Measurements from ENCODE around the gene FBXW5.

FBXW5 gene

DNA sequence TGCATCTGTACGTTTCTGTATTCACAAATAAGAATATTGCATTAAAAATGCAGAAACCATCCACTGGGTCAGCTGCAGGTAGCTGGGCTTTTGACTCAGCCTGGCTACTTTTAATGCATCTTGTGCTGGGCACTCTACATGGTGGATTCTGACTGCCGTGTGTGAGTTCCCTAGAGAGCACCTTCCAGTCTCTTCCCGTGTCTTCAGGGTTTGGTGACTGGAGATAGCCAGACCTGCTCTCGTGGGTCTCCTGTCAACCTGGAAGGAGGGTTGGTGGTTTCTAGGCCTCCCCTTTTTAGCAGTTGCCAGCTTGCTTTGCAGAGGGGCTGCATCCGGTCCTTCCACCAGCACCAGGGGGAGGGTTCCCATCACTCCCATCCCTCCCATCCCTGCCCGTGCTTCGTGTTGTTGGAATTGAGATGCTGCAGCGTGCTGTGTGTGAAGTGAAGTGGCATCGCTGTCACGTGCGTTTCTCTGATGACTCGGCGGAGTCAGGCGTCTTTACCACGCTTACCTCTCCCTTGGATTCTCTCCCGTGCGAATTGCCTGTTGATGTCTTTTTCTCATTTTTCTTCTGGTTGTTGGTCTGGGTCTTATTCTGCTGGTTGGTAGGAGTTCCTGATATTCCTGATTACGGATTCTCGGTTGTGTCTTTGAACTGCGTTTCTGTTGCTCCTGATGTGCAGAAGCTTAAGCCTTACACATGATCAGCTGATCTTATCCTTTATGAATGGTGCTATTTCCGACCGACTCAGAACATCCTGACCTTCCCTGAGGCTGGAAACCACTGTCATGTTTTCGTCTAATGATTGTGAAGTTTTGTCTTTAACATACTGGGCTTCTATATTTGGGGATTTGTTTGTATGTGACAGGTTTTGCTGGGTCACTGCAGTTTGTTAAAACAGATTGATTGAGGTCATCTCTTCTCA, 16.9 kb downstream of the FBXW5 start:
- no peak for DNase-seq

DNA sequence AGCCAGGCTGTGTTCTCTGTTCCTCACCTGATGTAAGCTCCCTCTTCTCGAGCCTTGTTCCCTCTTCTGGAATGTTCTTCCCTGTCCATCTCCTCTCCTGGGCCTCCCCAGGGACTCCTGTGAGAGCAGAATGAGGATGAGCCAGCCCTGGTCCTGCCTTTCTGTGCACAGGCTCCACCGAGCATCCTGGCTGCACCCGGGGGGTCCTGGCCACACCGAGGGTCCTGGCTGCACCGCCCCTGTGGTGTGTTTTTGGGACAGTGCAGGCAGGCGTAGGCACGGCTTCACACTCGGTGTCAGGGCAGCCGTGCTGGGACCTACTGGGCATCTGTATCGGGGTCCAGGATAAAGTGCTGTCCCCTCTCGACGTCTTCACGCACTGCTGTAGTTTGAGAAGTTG, 17.8 kb downstream of the FBXW5 start:
- no peak for DNase-seq

DNA sequence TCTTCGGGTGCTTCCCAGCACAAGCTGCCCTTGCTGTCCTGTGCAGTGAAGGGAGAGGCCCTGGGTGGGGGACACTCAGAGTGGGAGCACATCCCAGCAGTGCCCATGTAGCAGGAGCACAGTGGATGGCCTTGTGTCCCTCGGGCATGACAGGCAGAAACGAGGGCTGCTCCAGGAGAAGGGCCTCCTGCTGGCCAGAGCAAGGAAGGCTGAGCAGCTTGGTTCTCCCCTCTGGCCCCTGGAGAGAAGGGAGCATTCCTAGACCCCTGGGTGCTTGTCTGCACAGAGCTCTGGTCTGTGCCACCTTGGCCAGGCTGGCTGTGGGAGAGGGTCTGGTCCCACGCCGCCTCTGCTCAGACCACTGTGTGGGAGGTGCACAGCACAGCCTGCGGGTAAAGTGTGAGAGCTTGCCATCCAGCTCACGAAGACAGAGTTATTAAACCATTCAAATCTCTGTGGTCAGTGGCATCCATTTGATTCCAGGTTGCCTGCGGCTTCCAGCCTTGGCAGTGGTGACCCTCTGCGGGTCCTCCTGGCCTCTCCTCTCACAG, 18.3 kb downstream of the FBXW5 start:
- DNase-seq = no peak

- DNase-seq = no peak
These were observed 19.0 kb downstream of the FBXW5 start for GRCh38 chr9:136925414-136926153.

GRCh38 chr9:136923881-136924280, 20.7 kb downstream of the FBXW5 start:
- no peak for DNase-seq

- no peak for DNase-seq
These were observed 22.0 kb downstream of the FBXW5 start for GRCh38 chr9:136922540-136922939.

DNA sequence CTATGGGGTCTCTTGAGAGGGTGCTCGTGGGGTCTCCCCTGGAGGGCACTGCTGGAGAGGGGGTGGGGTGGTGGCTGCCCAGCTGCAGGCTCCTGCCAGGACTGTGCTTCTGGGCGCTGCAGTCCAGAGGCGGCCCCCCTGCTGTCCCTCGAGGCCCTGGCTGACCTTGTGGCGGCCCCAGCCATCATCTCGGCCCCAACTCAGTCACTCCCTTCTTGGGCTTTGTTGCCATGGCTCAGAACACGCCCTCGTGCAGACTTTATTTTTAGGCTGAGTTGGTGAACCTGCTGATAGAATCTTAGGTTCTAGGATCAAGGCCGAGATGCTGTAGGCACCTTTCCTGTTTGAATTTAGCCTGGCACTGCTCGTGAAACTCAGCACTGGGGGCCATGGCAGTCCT, 22.8 kb downstream of the FBXW5 start:
- DNase-seq = no peak

DNA sequence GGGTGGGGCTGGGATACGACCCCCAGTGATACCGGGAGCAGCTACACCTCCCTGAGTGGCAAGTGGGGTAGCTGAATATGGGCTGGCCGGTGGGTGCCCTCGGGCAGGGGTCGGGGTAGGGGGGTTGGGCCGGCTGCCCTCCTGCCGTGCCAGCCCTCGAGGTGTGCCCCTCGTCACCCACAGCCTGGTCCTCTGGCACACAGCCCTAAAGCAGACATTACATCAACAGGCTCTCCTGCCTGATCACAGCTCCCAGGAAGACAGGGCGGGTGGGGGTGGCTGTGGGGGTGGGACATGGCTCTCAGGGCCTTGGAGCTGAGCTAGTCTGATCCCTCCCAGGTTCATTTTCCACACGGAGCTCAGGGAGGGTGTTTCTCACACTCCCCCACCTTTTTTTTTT, 23.2 kb downstream of the FBXW5 start:
- DNase-seq = no peak

- DNase-seq = no peak
These were observed 23.8 kb downstream of the FBXW5 start for GRCh38 chr9:136920734-136921231.

DNA sequence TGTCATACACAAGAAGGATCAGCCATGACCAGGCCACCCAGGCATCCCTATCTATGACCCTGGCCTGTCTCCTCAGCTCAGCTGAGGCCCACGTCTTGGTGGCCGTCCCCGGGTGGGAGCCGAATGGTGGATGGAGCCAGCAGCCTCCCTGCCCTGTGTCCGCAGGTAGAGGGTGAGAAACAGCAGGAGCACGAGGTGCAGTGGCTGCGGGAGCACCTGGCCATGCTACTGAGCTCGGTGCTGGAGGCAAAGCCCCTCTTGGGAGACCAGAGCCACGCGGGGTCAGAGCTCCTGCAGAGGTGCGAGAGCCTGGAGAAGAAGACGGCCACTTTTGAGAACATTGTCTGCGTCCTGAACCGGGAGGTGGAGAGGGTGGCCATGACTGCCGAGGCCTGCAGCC, 24.5 kb downstream of the FBXW5 start:
- DNase-seq = no peak

GRCh38 chr9:136917902-136918301, 26.6 kb downstream of the FBXW5 start:
- no peak for DNase-seq

GRCh38 chr9:136916330-136917184, 28.0 kb downstream of the FBXW5 start:
- DNase-seq = no peak

- DNase-seq = no peak
These were observed 28.8 kb downstream of the FBXW5 start for GRCh38 chr9:136915632-136916329.

DNA sequence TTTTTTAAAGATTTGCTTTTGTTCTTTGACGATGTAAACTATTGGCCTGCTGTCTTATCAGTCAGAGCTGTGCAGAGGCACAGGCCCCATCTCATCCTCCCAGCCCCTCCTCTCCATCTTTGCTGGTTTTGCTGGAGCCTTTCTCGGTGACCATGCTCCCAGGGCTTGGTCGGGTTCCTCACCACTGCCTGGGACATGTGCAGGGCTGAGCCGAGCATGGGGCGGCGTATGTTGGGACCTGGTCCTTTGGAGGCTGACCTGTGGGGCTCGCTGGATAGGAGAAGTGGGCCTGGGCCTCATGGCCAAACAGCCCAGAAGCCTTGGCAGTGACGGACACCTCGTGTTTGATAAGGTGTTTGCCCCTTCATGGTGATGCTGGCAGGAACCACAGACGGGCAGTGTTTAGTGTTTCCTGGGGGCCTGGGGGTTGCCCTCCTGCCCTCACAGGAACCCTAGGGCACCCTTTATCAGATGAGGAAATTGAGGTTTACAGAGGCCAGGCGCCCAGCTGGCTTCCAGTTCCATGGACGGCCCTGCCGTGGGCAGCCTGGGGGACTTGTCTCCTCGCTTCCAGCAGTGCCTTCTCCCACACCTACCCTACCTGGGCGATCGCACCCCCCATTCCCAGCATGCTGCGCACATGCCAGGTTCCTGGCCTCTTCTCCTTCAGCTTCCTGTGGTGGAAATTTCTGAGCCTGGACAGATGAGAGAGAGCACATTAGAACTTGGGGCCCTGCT, 30.7 kb downstream of the FBXW5 start:
- DNase-seq = no peak

- no peak for DNase-seq
These were observed 33.7 kb downstream of the FBXW5 start for GRCh38 chr9:136910901-136911245.

DNA sequence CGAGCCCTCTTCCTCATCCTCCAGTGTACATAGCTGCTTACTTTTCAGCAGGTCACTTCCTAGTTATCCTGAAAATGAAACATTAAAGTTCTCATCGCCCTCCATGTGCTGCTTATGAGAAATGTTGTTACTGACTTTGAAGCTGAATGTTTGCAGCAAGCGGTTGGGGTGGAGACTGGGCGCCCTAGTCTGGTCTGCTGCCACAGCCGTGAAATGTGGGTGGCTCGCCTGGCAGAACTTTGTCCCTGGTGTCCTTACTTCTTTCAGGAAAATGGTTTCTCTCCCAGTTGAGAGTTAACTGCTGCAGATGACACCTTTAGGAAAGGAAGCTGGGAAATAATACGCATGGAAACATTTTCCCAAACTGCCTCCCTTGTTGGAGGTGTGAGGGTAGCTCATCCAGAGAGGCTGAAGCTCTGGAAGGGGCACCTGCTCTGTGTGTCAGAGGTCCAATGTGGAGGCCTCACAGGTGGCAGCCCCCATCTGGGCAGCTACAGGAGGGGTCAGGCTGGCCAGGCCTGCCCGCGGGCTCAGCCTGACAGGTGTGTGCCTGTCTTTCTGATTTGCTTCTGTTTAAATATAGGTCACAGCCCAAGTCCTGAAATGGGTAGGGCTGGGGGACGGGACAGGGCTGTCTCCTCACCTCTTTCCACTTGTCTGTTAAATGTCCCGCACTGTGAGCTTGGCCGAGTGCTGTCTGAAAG, 34.2 kb downstream of the FBXW5 start:
- no peak for DNase-seq

DNA sequence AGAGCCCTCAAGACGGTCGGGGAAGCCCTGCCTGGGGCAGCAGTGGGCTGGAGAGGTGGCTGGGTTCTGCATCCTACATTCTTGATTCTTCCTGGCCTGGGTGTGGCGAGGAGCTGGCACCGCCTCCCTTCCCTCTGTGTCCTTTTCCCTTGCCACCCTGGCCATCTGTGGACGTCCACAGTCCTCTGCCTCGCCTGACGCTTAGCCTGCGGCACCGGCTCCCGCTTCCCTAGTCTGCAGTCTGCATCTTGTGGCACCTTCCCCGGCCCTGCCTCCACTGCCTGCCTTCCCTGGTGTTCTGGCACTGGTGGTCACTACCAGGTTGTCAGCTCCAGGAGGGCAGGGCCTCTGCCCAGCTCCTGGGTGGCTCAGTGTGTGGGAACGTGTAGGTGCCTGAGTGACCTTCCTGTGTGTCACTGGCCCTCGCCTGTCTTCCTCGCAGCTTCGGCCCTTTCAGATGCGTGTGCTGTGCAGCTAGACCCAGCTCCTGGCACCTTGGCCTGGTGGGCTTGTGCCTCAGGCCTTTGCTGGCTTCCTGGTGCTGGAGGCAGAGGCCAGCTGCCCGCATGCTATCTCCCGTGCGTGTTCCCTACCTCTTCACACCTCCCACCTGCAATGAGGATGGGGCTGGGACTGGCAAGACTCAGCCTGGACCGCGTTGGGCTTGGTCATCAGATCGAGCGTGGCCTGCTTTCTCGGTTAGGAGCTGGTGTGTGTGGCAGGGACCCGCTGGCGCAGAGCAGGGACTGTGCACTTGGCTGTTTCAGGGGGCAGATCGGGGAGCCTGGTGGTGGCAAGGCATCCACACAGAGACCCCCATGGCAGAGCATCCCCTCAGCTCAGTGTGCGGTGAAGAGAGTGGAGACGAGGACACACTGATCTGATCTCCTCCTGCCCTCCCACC, 37.3 kb downstream of the FBXW5 start:
- no peak for DNase-seq

DNA sequence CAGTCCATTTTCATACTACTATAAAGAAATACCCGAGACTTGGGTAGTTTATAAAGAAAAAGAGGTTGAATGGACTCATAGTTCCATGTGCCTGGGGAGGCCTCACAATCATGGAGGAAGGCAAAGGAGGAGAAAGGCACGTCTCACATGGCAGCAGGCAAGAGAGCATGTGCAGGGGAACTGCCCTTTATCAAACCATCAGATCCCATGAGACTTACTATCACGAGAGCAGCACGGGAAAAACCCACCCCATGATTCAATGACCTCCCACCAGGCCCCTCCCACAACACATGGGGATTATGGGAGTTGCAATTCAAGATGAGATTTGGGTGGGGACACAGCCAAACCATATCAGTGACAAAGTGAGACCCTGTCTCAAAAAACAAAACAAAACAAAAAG, 38.3 kb downstream of the FBXW5 start:
- no peak for DNase-seq

- no peak for DNase-seq
These were observed 41.4 kb downstream of the FBXW5 start for GRCh38 chr9:136903041-136903554.

All from activated T-cell treated with anti-CD3 and anti-CD28 coated beads, Interleukin-2, amount 50 U/mL, for 48 hours (primary cell).